ENCODE measurements around the gene ZGPAT. TPM values are rescaled to one million over a fixed set of nuclear protein-coding genes. Genes with fewer than 3 reads are reported as not detected.
"Not testable (repeated sequence)": the region's sequence is repeated elsewhere in the genome, so short reads cannot be mapped to it uniquely, and the experiment has no call there.

The ZGPAT gene, protein sequence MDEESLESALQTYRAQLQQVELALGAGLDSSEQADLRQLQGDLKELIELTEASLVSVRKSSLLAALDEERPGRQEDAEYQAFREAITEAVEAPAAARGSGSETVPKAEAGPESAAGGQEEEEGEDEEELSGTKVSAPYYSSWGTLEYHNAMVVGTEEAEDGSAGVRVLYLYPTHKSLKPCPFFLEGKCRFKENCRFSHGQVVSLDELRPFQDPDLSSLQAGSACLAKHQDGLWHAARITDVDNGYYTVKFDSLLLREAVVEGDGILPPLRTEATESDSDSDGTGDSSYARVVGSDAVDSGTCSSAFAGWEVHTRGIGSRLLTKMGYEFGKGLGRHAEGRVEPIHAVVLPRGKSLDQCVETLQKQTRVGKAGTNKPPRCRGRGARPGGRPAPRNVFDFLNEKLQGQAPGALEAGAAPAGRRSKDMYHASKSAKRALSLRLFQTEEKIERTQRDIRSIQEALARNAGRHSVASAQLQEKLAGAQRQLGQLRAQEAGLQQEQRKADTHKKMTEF
- 27.2 TPM for total RNA-seq
- long read RNA-seq, transcript ZGPAT-202 (7 exons, 1,871 nt): major isoform, 20 of 44 reads
- long read RNA-seq, transcript ZGPAT-204 (7 exons, 1,890 nt): minor isoform, 8 of 44 reads
- long read RNA-seq, partial matches to known transcripts: 5 of 44 reads
- long read RNA-seq, other reads (novel, unspliced or antisense): 6 of 44 reads

DNA sequence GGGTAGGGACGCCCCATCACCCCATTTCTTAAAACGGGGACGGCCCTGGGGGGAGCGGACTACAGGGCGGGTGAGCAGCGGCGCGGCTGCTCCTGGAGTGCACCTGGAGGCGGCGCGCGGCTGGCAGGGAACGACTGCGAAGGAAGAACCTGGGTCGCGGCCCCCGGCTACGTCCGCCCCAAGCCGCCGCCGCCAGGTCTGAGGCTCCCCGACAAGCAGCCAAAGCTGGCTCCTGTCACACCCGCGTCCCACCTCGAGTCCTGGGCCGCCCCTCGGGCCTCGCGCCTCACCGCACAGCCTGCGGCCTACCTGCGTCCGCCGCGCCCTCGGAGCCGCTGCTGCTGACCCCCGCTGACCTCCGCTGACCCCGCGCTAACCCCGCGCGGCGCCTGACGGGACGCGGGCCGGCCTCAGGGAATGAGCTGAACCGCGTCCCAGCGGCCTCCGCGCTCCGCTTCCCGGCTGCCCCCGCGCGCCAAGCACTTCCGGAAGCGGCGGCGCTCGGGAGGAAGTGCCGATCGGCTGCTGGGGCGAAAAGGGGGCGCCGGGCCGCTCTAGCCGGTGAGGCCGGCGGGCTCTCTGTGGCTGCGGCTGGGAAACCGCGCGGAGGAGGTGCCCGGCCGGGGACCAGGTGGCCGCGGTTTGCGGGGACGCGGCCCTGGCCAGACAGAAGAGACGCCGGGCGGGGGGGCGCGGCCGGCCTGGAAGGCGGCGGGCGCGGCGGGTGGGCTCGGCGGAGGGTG, at the start of gene ZGPAT, which contains the start of gene ARFRP1:
Gene ZGPAT, plus strand, starts transcription at position 482 of the 743 bp plus-strand sequence. CDS start 542 bp downstream, outside the sequence.
Gene ARFRP1, minus strand, starts transcription at position 419 of the 743 bp plus-strand sequence. CDS start 885 bp downstream, outside the sequence.
- DNase-seq (peak; percentile 94), ATAC-seq (peak; percentile 97 to 98)
- H3K9me3 ChIP-seq: no peaks in the 10 kb centered on the region
- H3K27me3 ChIP-seq (ENCODE audit: low read depth): no peaks in the 10 kb centered on the region
- H3K36me3 ChIP-seq: peaks cover 66% of the 10 kb centered on the region
- H3K4me3 ChIP-seq: peak within 1 kb of the TSS; percentile 96
- peak within 1 kb of the TSS; percentile 95 for H3K27ac ChIP-seq
- TF ChIP-seq, protein P1, sequence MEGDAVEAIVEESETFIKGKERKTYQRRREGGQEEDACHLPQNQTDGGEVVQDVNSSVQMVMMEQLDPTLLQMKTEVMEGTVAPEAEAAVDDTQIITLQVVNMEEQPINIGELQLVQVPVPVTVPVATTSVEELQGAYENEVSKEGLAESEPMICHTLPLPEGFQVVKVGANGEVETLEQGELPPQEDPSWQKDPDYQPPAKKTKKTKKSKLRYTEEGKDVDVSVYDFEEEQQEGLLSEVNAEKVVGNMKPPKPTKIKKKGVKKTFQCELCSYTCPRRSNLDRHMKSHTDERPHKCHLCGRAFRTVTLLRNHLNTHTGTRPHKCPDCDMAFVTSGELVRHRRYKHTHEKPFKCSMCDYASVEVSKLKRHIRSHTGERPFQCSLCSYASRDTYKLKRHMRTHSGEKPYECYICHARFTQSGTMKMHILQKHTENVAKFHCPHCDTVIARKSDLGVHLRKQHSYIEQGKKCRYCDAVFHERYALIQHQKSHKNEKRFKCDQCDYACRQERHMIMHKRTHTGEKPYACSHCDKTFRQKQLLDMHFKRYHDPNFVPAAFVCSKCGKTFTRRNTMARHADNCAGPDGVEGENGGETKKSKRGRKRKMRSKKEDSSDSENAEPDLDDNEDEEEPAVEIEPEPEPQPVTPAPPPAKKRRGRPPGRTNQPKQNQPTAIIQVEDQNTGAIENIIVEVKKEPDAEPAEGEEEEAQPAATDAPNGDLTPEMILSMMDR (IDR thresholded peaks at IDR 0.05): no peak
- peaks cover 32% of the 10 kb centered on the region for H3K4me1 ChIP-seq
- intact Hi-C loops (cut with DNase I): no loop called here

DNA sequence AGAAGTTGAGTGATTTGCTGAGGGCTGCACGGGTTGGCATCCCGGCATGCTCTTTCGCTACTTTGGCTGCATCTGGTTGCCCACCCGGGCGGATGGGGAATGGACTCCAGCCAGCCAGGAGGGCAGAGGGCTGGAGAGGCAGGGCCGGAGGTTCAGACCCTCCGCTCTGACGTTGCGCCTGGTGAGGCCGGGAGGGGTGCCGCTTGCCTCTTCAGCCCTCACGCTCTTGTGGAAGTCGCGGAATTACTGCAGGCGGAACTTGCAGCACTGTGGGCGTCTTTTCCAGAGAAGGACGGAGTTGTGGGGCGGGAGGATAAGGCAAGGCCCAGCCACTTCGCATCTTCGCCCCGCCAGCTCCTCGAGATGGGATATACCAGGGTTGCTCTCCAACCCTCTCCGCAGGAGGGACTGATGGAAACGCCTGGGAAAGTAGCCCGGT, 49.1 kb upstream of the ZGPAT start:
- Histone ChIP-seq H3K27ac (peak overlapping the region; percentile 85), H3K27me3 (ENCODE audit: low read depth) (no peaks in the 10 kb centered on the region), H3K4me1 (peaks cover 26% of the 10 kb centered on the region), H3K9me3 (no peaks in the 10 kb centered on the region), H3K36me3 (peaks cover 29% of the 10 kb centered on the region), H3K4me3 (peak overlapping the region; percentile 91)
- ATAC-seq (peak; percentile 42 to 47), DNase-seq (peak; percentile 69)
- intact Hi-C loops (cut with DNase I): no loop called here
- TF ChIP-seq, protein P1 (IDR thresholded peaks at IDR 0.05): no peak

DNA sequence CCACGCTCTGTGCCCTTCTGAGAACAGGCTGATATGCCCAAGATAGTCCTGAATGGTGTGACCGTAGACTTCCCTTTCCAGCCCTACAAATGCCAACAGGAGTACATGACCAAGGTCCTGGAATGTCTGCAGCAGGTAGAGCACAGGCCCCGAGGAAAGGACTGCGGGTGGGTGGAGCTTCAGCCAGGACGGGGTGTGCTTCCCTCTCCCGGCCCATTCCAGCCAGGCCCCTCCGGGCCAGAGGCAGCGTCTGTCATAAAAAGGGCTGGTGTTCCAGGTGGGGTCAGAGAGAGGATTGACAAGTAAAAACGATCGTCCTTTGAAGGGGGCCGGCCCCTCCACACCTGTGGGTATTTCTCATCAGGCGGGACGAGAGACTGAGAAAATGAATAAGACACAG, 48.5 kb upstream of the ZGPAT start:
- TF ChIP-seq, protein P1 (IDR thresholded peaks at IDR 0.05): no peak
- ATAC-seq: no peak
- Histone ChIP-seq H3K9me3 (no peaks in the 10 kb centered on the region), H3K4me1 (peaks cover 20% of the 10 kb centered on the region), H3K4me3 (peak overlapping the region; percentile 91), H3K27ac (peak overlapping the region; percentile 85), H3K36me3 (peaks cover 33% of the 10 kb centered on the region), H3K27me3 (ENCODE audit: low read depth) (no peaks in the 10 kb centered on the region)
- intact Hi-C loops (cut with DNase I): no loop called here
- no peak for DNase-seq

DNA sequence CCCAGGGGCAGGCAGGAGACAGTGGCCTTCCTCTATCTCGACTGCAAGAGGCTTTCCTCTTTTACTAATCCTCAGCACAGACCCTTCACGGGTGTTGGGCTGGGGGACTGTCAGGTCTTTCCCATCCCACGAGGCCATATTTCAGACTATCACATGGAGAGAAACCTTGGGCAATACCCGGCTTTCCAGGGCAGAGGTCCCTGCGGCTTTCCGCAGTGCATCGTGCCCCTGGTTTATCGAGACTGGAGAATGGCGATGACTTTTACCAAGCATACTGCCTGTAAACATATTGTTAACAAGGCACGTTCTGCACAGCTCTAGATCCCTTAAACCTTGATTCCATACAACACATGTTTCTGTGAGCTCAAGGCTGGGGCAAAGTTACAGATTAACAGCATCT, 47.7 kb upstream of the ZGPAT start:
- intact Hi-C loops (cut with DNase I); DNase-seq; H3K9me3 ChIP-seq; H3K4me3 ChIP-seq; H3K27me3 ChIP-seq (ENCODE audit: low read depth); H3K27ac ChIP-seq; ATAC-seq: not testable (repeated sequence)
- Histone ChIP-seq H3K36me3 (peaks cover 33% of the 10 kb centered on the region), H3K4me1 (peaks cover 18% of the 10 kb centered on the region)

DNA sequence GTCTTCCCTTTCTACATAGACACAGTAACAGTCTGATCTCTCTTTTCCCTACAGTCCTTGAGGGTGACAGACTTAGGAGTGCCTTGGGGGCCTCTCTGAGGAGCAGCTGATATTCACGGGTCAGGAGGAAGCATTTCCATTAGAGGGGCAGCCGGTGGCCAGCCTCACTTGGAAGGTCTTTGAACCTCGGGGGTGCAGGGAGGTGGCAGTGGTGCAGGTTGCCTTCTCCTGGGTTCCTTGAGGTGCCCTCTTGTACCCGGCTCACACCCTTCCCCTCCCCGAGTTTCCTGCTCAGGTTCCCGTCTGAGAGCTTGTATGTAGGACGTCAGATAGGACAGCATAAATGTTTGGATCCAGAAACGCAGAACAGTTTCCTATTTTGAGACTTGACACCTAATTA, 47.2 kb upstream of the ZGPAT start:
- intact Hi-C loops (cut with DNase I): no loop called here
- H3K27ac ChIP-seq: no peak overlapping the region
- no peak for DNase-seq
- no peak overlapping the region for H3K4me3 ChIP-seq
- TF ChIP-seq, protein P1 (IDR thresholded peaks at IDR 0.05): no peak
- no peaks in the 10 kb centered on the region for H3K9me3 ChIP-seq
- peaks cover 18% of the 10 kb centered on the region for H3K4me1 ChIP-seq
- peaks cover 36% of the 10 kb centered on the region for H3K36me3 ChIP-seq
- no peaks in the 10 kb centered on the region for H3K27me3 ChIP-seq (ENCODE audit: low read depth)
- ATAC-seq: no peak

Measured in lower lobe of right lung (tissue), 2 donors.